ENCODE results near the gene ZXDC.

The ZXDC gene

GRCh38 chr3:126454437-126455198 is 21.1 kb downstream of the ZXDC start:
- no peak for DNase-seq (ENCODE audit: low read depth in 3 of 3, low spot score in 1 of 3)

- no peak for DNase-seq (ENCODE audit: low read depth in 3 of 3, low spot score in 1 of 3)
Observed at GRCh38 chr3:126454025-126454424, 21.7 kb downstream of the ZXDC start.

GRCh38 chr3:126452213-126452612 is 23.5 kb downstream of the ZXDC start:
- DNase-seq (ENCODE audit: low read depth in 3 of 3, low spot score in 1 of 3): no peak

GRCh38 chr3:126451511-126451910 is 24.2 kb downstream of the ZXDC start:
- no peak for DNase-seq (ENCODE audit: low read depth in 3 of 3, low spot score in 1 of 3)

GRCh38 chr3:126450744-126451143 is 24.9 kb downstream of the ZXDC start:
- DNase-seq (ENCODE audit: low read depth in 3 of 3, low spot score in 1 of 3): no peak

GRCh38 chr3:126450219-126450618 is 25.5 kb downstream of the ZXDC start:
- DNase-seq (ENCODE audit: low read depth in 3 of 3, low spot score in 1 of 3): no peak

GRCh38 chr3:126449621-126450051 is 26.1 kb downstream of the ZXDC start:
- no peak for DNase-seq (ENCODE audit: low read depth in 3 of 3, low spot score in 1 of 3)

- DNase-seq (ENCODE audit: low read depth in 3 of 3, low spot score in 1 of 3): no peak
Observed at GRCh38 chr3:126448893-126449180, 26.9 kb downstream of the ZXDC start.

GRCh38 chr3:126448136-126448892 is 27.4 kb downstream of the ZXDC start:
- DNase-seq (ENCODE audit: low read depth in 3 of 3, low spot score in 1 of 3): no peak

- DNase-seq (ENCODE audit: low read depth in 3 of 3, low spot score in 1 of 3): no peak
Observed at GRCh38 chr3:126447456-126448106, 28.1 kb downstream of the ZXDC start.

GRCh38 chr3:126446791-126447190 is 28.9 kb downstream of the ZXDC start:
- no peak for DNase-seq (ENCODE audit: low read depth in 3 of 3, low spot score in 1 of 3)

GRCh38 chr3:126446301-126446700 is 29.4 kb downstream of the ZXDC start:
- DNase-seq (ENCODE audit: low read depth in 3 of 3, low spot score in 1 of 3): no peak

GRCh38 chr3:126445506-126445905 is 30.2 kb downstream of the ZXDC start:
- no peak for DNase-seq (ENCODE audit: low read depth in 3 of 3, low spot score in 1 of 3)

GRCh38 chr3:126442856-126443242 is 32.8 kb downstream of the ZXDC start:
- no peak for DNase-seq (ENCODE audit: low read depth in 3 of 3, low spot score in 1 of 3)

- DNase-seq (ENCODE audit: low read depth in 3 of 3, low spot score in 1 of 3): no peak
Observed at GRCh38 chr3:126442094-126442855, 33.4 kb downstream of the ZXDC start.

GRCh38 chr3:126441256-126441880 is 34.3 kb downstream of the ZXDC start:
- no peak for DNase-seq (ENCODE audit: low read depth in 3 of 3, low spot score in 1 of 3)

GRCh38 chr3:126440709-126440995 is 35.0 kb downstream of the ZXDC start:
- DNase-seq (ENCODE audit: low read depth in 3 of 3, low spot score in 1 of 3): no peak

- DNase-seq (ENCODE audit: low read depth in 3 of 3, low spot score in 1 of 3): no peak
Observed at GRCh38 chr3:126439968-126440708, 35.6 kb downstream of the ZXDC start.

GRCh38 chr3:126439346-126439967 is 36.2 kb downstream of the ZXDC start:
- DNase-seq (ENCODE audit: low read depth in 3 of 3, low spot score in 1 of 3): no peak

- no peak for DNase-seq (ENCODE audit: low read depth in 3 of 3, low spot score in 1 of 3)
Observed at GRCh38 chr3:126438746-126439145, 36.9 kb downstream of the ZXDC start.
